OCI-LY3 (cell line): Measurements from ENCODE around the gene GCNT2.
"Not testable (repeated sequence)": the region's sequence is repeated elsewhere in the genome, so short reads cannot be mapped to it uniquely, and the experiment has no call there.

ENCODE experiments used
- H2AFZ ChIP-seq: fragments of 200-600, 300-600 bp; shearing (Covaris generic); 2 replicates; pipeline ENCODE4 v1.6.0; 2014; ENCODE audit warnings: antibody characterized with exemption, low read depth, low read length
- H3K27ac ChIP-seq: fragments of 200-600, 300-600 bp; sonication (generic); 2 replicates; pipeline ENCODE4 v1.5.1; 2014; ENCODE audit warnings: mild to moderate bottlenecking, low read length, moderate library complexity, mixed read lengths
- H3K27me3 ChIP-seq: fragments of 200-600, 300-600 bp; sonication (generic); 2 replicates; pipeline ENCODE4 v1.6.1; 2014; ENCODE audit warnings: low read depth, low read length, mixed read lengths
- H3K36me3 ChIP-seq: fragments of 200-600, 300-600 bp; sonication (generic); replicated peaks from 2 replicates; pipeline ENCODE3; 2014; ENCODE audit warnings: low read depth, low read length, mixed read lengths
- H3K4me1 ChIP-seq: fragments of 300-600, 200-600 bp; sonication (generic); 2 replicates; pipeline ENCODE4 v1.6.1; 2014; ENCODE audit warnings: low read length, mixed read lengths
- H3K4me2 ChIP-seq: fragments of 200-600, 300-600 bp; sonication (generic); 2 replicates; pipeline ENCODE4 v1.6.1; 2014; ENCODE audit warnings: low read length, mixed read lengths
- H3K4me3 ChIP-seq: fragments of 300-600, 200-600 bp; sonication (generic); 2 replicates; pipeline ENCODE4 v1.5.1; 2014; ENCODE audit warnings: antibody characterized with exemption, mild to moderate bottlenecking, low read length, moderate library complexity
- H3K79me2 ChIP-seq: fragments of 300-600, 200-600 bp; shearing (Covaris generic); 2 replicates; pipeline ENCODE4 v1.6.1; 2014; ENCODE audit warnings: mild to moderate bottlenecking, low read length, mixed read lengths
- H3K9ac ChIP-seq: fragments of 300-600, 200-600 bp; shearing (Covaris generic); 2 replicates; pipeline ENCODE4 v1.6.0; 2014; ENCODE audit warnings: mild to moderate bottlenecking, low read length, moderate library complexity
- H3K9me3 ChIP-seq: fragments of 200-600, 300-600 bp; shearing (Covaris generic); 2 replicates; pipeline ENCODE4 v1.6.1; 2014; ENCODE audit warnings: low read length, mixed read lengths; ENCODE audit not compliant: insufficient read depth
- H4K20me1 ChIP-seq: fragments of 200-600, 300-600 bp; sonication (generic); 2 replicates; pipeline ENCODE4 v1.6.1; 2016; ENCODE audit warnings: low read length, mixed read lengths; ENCODE audit not compliant: insufficient read depth
- EZH2phosphoT487 ChIP-seq: fragments of 200-600 bp; shearing (Covaris generic); IDR thresholded peaks from 2 replicates; pipeline ENCODE4 v1.6.1; 2018; ENCODE audit warnings: antibody characterized with exemption, mixed run types, low read depth
- TF ChIP-seq, protein P1 (sequence below): fragments of 200-600, 300-600 bp; sonication (generic); IDR thresholded peaks from 2 replicates; pipeline ENCODE4 v1.5.1; 2014; ENCODE audit warnings: antibody characterized with exemption, low read length, low read depth

The GCNT2 gene

DNA sequence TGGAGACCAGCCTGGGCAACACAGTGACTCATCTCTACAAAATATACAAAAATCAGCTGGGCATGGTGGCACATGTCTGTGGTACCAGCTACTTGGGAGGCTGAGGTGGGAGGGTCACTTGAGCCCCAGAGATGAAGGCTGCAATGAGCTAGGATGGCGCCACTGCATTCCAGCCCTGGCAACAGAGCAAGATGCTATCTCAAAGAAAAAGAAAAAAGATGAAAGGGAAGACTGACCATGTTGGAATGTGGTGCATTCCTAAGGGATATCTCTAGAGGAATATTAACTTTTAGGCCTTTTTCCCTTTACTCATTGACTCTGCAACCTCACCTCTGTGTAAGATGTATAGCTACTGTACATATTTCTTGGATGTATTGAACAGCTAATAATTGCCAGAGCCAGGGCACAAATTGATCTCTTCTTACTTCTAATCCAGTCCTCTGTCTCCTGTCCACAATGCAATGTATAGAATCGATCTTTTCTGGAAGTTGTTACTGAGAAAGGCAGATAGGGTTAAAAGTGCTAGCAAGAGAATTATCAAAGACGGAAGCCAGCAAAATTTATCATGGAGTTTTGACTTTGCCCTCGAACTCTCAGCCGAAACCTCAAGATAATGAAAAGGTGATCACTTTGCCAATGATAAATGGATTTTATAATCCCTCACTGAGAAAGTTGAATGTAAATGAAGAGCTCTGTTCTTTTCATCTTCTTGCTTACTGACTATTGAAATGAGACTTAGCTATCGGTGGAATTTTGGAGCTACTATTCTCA lies 46.3 kb downstream of the GCNT2 start:
- H2AFZ ChIP-seq, result no peak overlapping the region
- H3K27ac ChIP-seq, result no peak overlapping the region
- H3K9ac ChIP-seq, result no peak overlapping the region
- H3K4me1 ChIP-seq, result no peaks in the 10 kb centered on the region
- H3K9me3 ChIP-seq, result no peaks in the 10 kb centered on the region
- H3K4me2 ChIP-seq, result no peak overlapping the region
- H3K27me3 ChIP-seq, result no peaks in the 10 kb centered on the region
- no peaks in the 10 kb centered on the region for H3K36me3 ChIP-seq
- peaks cover 48% of the 10 kb centered on the region for H4K20me1 ChIP-seq
- H3K79me2 ChIP-seq, result peaks cover 40% of the 10 kb centered on the region
- TF ChIP-seq, protein P1, sequence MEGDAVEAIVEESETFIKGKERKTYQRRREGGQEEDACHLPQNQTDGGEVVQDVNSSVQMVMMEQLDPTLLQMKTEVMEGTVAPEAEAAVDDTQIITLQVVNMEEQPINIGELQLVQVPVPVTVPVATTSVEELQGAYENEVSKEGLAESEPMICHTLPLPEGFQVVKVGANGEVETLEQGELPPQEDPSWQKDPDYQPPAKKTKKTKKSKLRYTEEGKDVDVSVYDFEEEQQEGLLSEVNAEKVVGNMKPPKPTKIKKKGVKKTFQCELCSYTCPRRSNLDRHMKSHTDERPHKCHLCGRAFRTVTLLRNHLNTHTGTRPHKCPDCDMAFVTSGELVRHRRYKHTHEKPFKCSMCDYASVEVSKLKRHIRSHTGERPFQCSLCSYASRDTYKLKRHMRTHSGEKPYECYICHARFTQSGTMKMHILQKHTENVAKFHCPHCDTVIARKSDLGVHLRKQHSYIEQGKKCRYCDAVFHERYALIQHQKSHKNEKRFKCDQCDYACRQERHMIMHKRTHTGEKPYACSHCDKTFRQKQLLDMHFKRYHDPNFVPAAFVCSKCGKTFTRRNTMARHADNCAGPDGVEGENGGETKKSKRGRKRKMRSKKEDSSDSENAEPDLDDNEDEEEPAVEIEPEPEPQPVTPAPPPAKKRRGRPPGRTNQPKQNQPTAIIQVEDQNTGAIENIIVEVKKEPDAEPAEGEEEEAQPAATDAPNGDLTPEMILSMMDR, result no peak
- TF ChIP-seq EZH2phosphoT487, result no peak
- H3K4me3 ChIP-seq, result no peak overlapping the region

DNA sequence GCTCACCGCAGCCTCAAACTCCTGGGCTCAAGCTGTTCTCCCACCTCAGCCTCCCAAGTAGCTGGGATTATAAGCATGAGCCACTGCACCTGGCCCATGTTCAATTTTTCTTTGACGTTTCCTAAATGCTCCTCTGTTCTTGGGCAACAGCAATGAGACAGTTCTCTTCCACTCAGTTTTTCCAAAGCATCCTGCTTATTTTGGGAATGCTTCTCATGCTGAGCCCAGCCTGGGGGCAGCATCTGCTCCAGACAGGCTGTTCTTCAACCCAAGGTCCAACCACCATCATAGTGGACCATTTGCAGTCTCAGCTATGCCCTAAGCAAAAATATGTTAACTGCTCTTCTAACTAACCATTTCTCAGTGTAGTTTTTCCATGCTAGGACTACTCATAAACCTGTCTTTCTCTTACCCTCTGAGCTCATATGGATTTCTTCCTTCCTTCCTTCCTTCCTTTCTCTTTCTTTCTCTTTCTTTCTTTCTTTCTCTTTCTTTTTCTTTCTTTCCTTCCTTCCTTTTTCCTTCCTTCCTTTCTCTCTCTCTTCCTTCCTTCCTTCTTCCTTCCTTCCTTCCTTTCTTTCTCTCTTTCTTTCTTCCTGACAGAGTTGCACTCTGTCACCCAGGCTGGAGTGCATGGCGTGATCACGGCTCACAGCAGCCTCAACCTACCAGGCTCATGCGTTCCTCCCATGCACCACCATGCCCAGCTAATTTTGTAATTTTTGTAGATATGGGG lies 48.4 kb downstream of the GCNT2 start:
- Histone ChIP-seq H3K27me3 (no peaks in the 10 kb centered on the region), H3K4me1 (no peaks in the 10 kb centered on the region), H3K4me3 (no peak overlapping the region), H3K79me2 (peaks cover 45% of the 10 kb centered on the region), H3K4me2 (no peak overlapping the region), H2AFZ (no peak overlapping the region), H3K9ac (no peak overlapping the region), H4K20me1 (peaks cover 53% of the 10 kb centered on the region), H3K9me3 (no peaks in the 10 kb centered on the region), H3K36me3 (no peaks in the 10 kb centered on the region), H3K27ac (no peak overlapping the region)
- TF ChIP-seq EZH2phosphoT487, result no peak
- TF ChIP-seq, protein P1, result no peak

DNA sequence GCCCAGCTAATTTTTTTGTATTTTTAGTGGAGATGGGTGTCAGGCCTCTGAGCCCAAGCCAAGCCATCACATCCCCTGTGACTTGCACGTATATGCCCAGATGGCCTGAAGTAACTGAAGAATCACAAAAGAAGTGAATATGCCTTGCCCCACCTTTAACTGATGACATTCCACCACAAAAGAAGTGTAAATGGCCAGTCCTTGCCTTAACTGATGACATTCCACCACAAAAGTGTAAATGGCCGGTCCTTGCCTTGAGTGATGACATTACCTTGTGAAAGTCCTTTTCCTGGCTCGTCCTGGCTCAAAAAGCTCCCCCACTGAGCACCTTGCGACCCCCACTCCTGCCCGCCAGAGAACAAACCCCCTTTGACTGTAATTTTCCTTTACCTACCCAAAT lies 54.4 kb downstream of the GCNT2 start:
- H3K27me3 ChIP-seq, H3K9me3 ChIP-seq, H3K4me2 ChIP-seq, H2AFZ ChIP-seq, H3K4me1 ChIP-seq, H3K27ac ChIP-seq, H3K4me3 ChIP-seq, H3K36me3 ChIP-seq, H3K9ac ChIP-seq: not testable (repeated sequence)
- H3K79me2 ChIP-seq, result peaks cover 28% of the 10 kb centered on the region
- peaks cover 26% of the 10 kb centered on the region; the same call in 1 of the 2 replicates for H4K20me1 ChIP-seq

DNA sequence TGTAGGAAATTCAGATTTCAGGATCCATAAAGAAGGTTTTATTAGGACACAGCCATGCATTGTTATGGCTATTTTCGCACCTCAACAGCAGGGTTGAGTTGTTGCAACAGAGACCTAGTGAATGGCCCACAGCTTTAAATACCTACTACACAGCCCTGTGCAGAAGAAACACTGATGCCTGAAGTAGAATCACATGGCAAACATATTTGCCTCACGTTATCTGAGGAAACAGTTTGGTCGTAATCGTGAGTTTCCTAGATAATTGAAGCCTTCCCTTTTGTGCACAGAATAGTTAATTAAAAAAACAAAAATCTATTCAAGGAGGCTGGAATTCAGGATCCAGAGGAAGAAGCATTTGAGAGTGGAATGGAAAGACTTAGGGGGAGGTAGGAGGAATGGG lies 55.1 kb downstream of the GCNT2 start:
- Histone ChIP-seq H3K27ac (no peak overlapping the region), H3K79me2 (peaks cover 22% of the 10 kb centered on the region)
- TF ChIP-seq, protein P1, result no peak
- TF ChIP-seq EZH2phosphoT487, result no peak

More for the DNA sequence above, 55.1 kb downstream of the GCNT2 start:
- no peak overlapping the region for H3K9ac ChIP-seq
- H2AFZ ChIP-seq, result no peak overlapping the region
- H3K4me2 ChIP-seq, result no peak overlapping the region
- H3K27me3 ChIP-seq, result no peaks in the 10 kb centered on the region
- H3K9me3 ChIP-seq, result no peaks in the 10 kb centered on the region
- peaks cover 22% of the 10 kb centered on the region; the same call in 1 of the 2 replicates for H4K20me1 ChIP-seq
- H3K4me3 ChIP-seq, result no peak overlapping the region
- H3K36me3 ChIP-seq, result no peaks in the 10 kb centered on the region
- peaks cover 7% of the 10 kb centered on the region for H3K4me1 ChIP-seq
